Measurements from ENCODE around the gene SGCE.

SGCE gene

GRCh38 chr7:94643771-94644545, 12.0 kb downstream of the SGCE start:
- no peak overlapping the region for H3K27ac ChIP-seq
- H3K4me2 ChIP-seq (ENCODE audit: low read length) = no peak overlapping the region
- no peaks in the 10 kb centered on the region for H3K9me3 ChIP-seq (ENCODE audit: control insufficient read depth, low read length)
- no peak overlapping the region for H3K4me3 ChIP-seq (ENCODE audit: low read depth, low read length)
- TF ChIP-seq, protein P1, sequence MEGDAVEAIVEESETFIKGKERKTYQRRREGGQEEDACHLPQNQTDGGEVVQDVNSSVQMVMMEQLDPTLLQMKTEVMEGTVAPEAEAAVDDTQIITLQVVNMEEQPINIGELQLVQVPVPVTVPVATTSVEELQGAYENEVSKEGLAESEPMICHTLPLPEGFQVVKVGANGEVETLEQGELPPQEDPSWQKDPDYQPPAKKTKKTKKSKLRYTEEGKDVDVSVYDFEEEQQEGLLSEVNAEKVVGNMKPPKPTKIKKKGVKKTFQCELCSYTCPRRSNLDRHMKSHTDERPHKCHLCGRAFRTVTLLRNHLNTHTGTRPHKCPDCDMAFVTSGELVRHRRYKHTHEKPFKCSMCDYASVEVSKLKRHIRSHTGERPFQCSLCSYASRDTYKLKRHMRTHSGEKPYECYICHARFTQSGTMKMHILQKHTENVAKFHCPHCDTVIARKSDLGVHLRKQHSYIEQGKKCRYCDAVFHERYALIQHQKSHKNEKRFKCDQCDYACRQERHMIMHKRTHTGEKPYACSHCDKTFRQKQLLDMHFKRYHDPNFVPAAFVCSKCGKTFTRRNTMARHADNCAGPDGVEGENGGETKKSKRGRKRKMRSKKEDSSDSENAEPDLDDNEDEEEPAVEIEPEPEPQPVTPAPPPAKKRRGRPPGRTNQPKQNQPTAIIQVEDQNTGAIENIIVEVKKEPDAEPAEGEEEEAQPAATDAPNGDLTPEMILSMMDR (IDR thresholded peaks at IDR 0.05) = no peak
- no peaks in the 10 kb centered on the region for H3K27me3 ChIP-seq (ENCODE audit: control insufficient read depth, insufficient read depth, low read length)
- no peak overlapping the region for H2AFZ ChIP-seq
- no peaks in the 10 kb centered on the region for H3K4me1 ChIP-seq
- no peaks in the 10 kb centered on the region for H3K36me3 ChIP-seq (ENCODE audit: control insufficient read depth, insufficient read depth, low read length)
- no peaks in the 10 kb centered on the region for H3K79me2 ChIP-seq
- no peak overlapping the region for H3K9ac ChIP-seq

DNA sequence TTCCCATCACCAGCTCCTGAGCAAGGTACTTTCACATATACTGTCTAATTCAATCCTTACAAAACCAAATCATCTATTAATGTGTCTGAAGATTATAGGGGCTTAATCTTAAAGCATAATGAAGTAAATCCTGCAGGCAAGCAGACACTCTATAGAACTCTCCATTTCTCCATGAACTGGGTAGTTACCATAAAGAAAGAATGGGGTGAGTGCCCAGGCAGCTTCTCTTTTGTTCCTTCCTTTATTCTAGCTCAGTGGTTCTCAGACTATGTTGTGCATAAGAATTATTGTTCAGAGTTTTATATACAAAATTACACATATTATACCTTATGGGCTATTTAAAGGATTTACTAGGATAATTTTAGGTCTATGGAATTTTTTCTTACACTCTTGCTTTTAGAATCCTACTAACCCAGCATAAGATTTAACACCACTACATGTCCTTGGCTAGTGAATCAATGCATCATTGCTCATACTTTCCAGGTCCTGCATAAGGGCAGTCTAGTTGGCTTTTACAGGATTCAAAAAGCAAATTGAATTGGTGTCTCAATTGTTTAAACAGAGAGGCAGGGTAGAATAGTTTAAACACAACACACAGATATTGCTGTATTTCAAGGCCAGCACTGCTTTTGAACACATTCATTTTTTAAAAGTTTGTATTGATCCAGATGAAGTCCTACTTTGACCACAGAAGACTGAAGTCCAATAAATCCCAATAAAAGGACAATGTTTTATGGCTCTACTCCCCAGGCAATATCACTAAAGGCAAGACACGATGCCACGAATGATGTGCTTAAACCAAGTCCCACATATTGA, 12.9 kb downstream of the SGCE start:
- H3K9me3 ChIP-seq (ENCODE audit: control insufficient read depth, low read length) = no peaks in the 10 kb centered on the region
- no peaks in the 10 kb centered on the region for H3K36me3 ChIP-seq (ENCODE audit: control insufficient read depth, insufficient read depth, low read length)
- no peaks in the 10 kb centered on the region for H3K27me3 ChIP-seq (ENCODE audit: control insufficient read depth, insufficient read depth, low read length)
- H3K4me1 ChIP-seq = no peaks in the 10 kb centered on the region
- no peak overlapping the region for H3K27ac ChIP-seq
- no peak overlapping the region for H3K9ac ChIP-seq
- H2AFZ ChIP-seq = no peak overlapping the region
- no peaks in the 10 kb centered on the region for H3K79me2 ChIP-seq
- TF ChIP-seq, protein P1 (IDR thresholded peaks at IDR 0.05) = no peak
- H3K4me2 ChIP-seq (ENCODE audit: low read length) = no peak overlapping the region
- H3K4me3 ChIP-seq (ENCODE audit: low read depth, low read length) = no peak overlapping the region

DNA sequence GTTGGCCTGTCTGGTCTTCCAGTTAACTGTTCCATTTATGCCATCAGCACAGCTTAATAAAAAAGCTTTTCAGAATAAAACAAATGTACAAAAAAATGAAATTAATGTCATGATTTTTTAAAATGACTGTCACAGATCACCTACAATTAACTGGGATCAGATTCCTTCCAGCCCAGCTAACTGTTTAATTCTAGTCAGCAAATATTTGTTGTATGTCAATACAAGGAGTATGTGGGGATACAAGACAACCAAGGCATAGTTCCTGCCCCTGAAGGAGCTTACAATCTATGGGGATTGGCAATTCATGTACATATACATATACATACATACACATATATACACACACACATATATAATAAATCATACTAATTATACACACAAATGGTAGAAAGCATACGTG, 16.5 kb downstream of the SGCE start:
- no peaks in the 10 kb centered on the region for H3K79me2 ChIP-seq
- TF ChIP-seq, protein P1 (IDR thresholded peaks at IDR 0.05) = no peak
- H3K4me3 ChIP-seq (ENCODE audit: low read depth, low read length) = no peak overlapping the region
- no peak overlapping the region for H3K27ac ChIP-seq
- no peak overlapping the region for H2AFZ ChIP-seq
- H3K27me3 ChIP-seq (ENCODE audit: control insufficient read depth, insufficient read depth, low read length) = no peaks in the 10 kb centered on the region
- H3K4me2 ChIP-seq (ENCODE audit: low read length) = no peak overlapping the region
- no peak overlapping the region for H3K9ac ChIP-seq
- no peaks in the 10 kb centered on the region for H3K4me1 ChIP-seq
- no peaks in the 10 kb centered on the region for H3K9me3 ChIP-seq (ENCODE audit: control insufficient read depth, low read length)
- no peaks in the 10 kb centered on the region for H3K36me3 ChIP-seq (ENCODE audit: control insufficient read depth, insufficient read depth, low read length)

GRCh38 chr7:94635687-94636086, 20.2 kb downstream of the SGCE start:
- no peaks in the 10 kb centered on the region for H3K4me1 ChIP-seq
- H3K79me2 ChIP-seq = no peaks in the 10 kb centered on the region
- H3K27me3 ChIP-seq (ENCODE audit: control insufficient read depth, insufficient read depth, low read length) = no peaks in the 10 kb centered on the region
- H3K4me3 ChIP-seq (ENCODE audit: low read depth, low read length) = no peak overlapping the region
- no peak overlapping the region for H3K27ac ChIP-seq
- no peaks in the 10 kb centered on the region for H3K9me3 ChIP-seq (ENCODE audit: control insufficient read depth, low read length)
- H2AFZ ChIP-seq = no peak overlapping the region
- H3K4me2 ChIP-seq (ENCODE audit: low read length) = no peak overlapping the region
- no peak overlapping the region for H3K9ac ChIP-seq
- TF ChIP-seq, protein P1 (IDR thresholded peaks at IDR 0.05) = no peak
- no peaks in the 10 kb centered on the region for H3K36me3 ChIP-seq (ENCODE audit: control insufficient read depth, insufficient read depth, low read length)

Data from parathyroid adenoma (tissue), 2 donors.